Activated CD4-positive, alpha-beta T cell treated with anti-CD3 and anti-CD28 coated beads for 36 hours (primary cell): ENCODE measurements around the gene F7. TPM values are rescaled to one million over a fixed set of nuclear protein-coding genes. Genes with fewer than 3 reads are reported as not detected.
"Not testable (repeated sequence)": the region's sequence is repeated elsewhere in the genome, so short reads cannot be mapped to it uniquely, and the experiment has no call there.

ENCODE experiments used
- ATAC-seq: fragments of 200-7000 bp; cut with Tn5 transposase; one replicate; pipeline ENCODE4 v1.10.0; 2021; ENCODE audit warnings: mild to moderate bottlenecking, moderate library complexity
- CTCF ChIA-PET: fragments of 350-600 bp; sonication (Branson Sonifier 250); formaldehyde crosslinking; loops from one replicate; lab custom pipeline; 2021; ENCODE audit warnings: antibody characterized with exemption; lab: Charles Lee
- POLR2A ChIA-PET: fragments of 350-600 bp; sonication (Branson Sonifier 250); formaldehyde crosslinking; loops from one replicate; lab custom pipeline; 2021; ENCODE audit warnings: antibody characterized with exemption, inconsistent platforms; lab: Charles Lee
- DNase-seq: peaks from one replicate; pipeline ENCODE4 v3.0.0-alpha.2; 2020
- H3K27ac Mint-ChIP-seq: one replicate; pipeline ENCODE4 v1.8.0; 2021; ENCODE audit warnings: mixed read lengths
- H3K27me3 Mint-ChIP-seq: one replicate; pipeline ENCODE4 v1.8.0; 2021; ENCODE audit warnings: mixed read lengths
- H3K36me3 Mint-ChIP-seq: one replicate; pipeline ENCODE4 v1.8.0; 2021; ENCODE audit warnings: low read depth, mixed read lengths
- H3K4me1 Mint-ChIP-seq: one replicate; pipeline ENCODE4 v1.8.0; 2021; ENCODE audit warnings: mixed read lengths
- H3K4me3 Mint-ChIP-seq: one replicate; pipeline ENCODE4 v1.8.0; 2021; ENCODE audit warnings: mild to moderate bottlenecking, moderate library complexity, mixed read lengths
- H3K9me3 Mint-ChIP-seq: one replicate; pipeline ENCODE4 v1.8.0; 2021; ENCODE audit warnings: low read depth, mixed read lengths
- intact Hi-C, 2 experiments: fragments of 100-400 bp; cut with DNase I in 1 of 2; cut with micrococcal nuclease in 1 of 2; formaldehyde crosslinking; loops; one replicate each; pipeline versions ENCODE4 v1.14.2 to v1.15.1; 2022 to 2024; cut with DNase I, micrococcal nuclease
- total RNA-seq, 2 experiments: library from RNA; stranded (reverse); gene quantifications; one replicate each; pipeline ENCODE4 v1.2.3, GENCODE V29; 2021

The F7 gene
- total RNA-seq, 2 experiments from 2014 or later, result 0.11 to 0.12 TPM

GRCh38 chr13:113157206-113157928, 51.8 kb downstream of the F7 start:
- ATAC-seq, result no peak
- ChIA-PET CTCF (interaction anchor here (1.1 to 1.5 kb wide), 2 partner anchors 10 to 17 kb away, joined by 3 to 5 read pairs; no protein-coding TSS in a partner anchor), POLR2A (no interaction called here)
- intact Hi-C loops, result no loop called here
- H3K4me3 Mint-ChIP-seq, result no peak overlapping the region
- H3K27ac Mint-ChIP-seq, result no peak overlapping the region
- H3K4me1 Mint-ChIP-seq, result peaks cover 18% of the 10 kb centered on the region
- DNase-seq, result no peak
- H3K9me3 Mint-ChIP-seq, result peaks cover 7% of the 10 kb centered on the region
- peaks cover 2% of the 10 kb centered on the region for H3K36me3 Mint-ChIP-seq
- H3K27me3 Mint-ChIP-seq, result peaks cover 6% of the 10 kb centered on the region

GRCh38 chr13:113157929-113158747, 52.5 kb downstream of the F7 start, which contains the start of gene PROZ:
Gene PROZ (plus strand): TSS chr13:113158648. CDS start chr13:113158661, 13 bp downstream.
- no peak within 1 kb of the TSS for H3K27ac Mint-ChIP-seq

GRCh38 chr13:113158946-113159345, 53.4 kb downstream of the F7 start:
- no peak for ATAC-seq
- intact Hi-C loops, result no loop called here
- POLR2A ChIA-PET, result no interaction called here
- H3K9me3 Mint-ChIP-seq, result peaks cover 7% of the 10 kb centered on the region
- no peak overlapping the region for H3K27ac Mint-ChIP-seq
- CTCF ChIA-PET, result no interaction called here
- H3K27me3 Mint-ChIP-seq, result no peaks in the 10 kb centered on the region
- no peaks in the 10 kb centered on the region for H3K36me3 Mint-ChIP-seq
- no peak overlapping the region for H3K4me3 Mint-ChIP-seq
- H3K4me1 Mint-ChIP-seq, result peaks cover 8% of the 10 kb centered on the region
- DNase-seq, result no peak

More at GRCh38 chr13:113157929-113158747, 52.5 kb downstream of the F7 start, which contains the start of gene PROZ:
- H3K27me3 Mint-ChIP-seq, result no peaks in the 10 kb centered on the region
- H3K36me3 Mint-ChIP-seq, result no peaks in the 10 kb centered on the region
- DNase-seq (no peak), ATAC-seq (no peak)
- peaks cover 7% of the 10 kb centered on the region for H3K9me3 Mint-ChIP-seq
- ChIA-PET CTCF (no interaction called here), POLR2A (no interaction called here)
- H3K4me1 Mint-ChIP-seq, result peaks cover 12% of the 10 kb centered on the region
- no peak within 1 kb of the TSS for H3K4me3 Mint-ChIP-seq
- intact Hi-C loops, result no loop called here

- H3K4me1 Mint-ChIP-seq, result peaks cover 8% of the 10 kb centered on the region
- ChIA-PET CTCF (interaction anchor here (0.6 kb wide), 1 partner anchor 297 kb away, joined by 3 read pairs; no protein-coding TSS in a partner anchor), POLR2A (no interaction called here)
- H3K27me3 Mint-ChIP-seq, result no peaks in the 10 kb centered on the region
- H3K9me3 Mint-ChIP-seq, result peaks cover 7% of the 10 kb centered on the region
- H3K27ac Mint-ChIP-seq, result no peak overlapping the region
- DNase-seq (no peak), ATAC-seq (no peak)
- H3K36me3 Mint-ChIP-seq, result no peaks in the 10 kb centered on the region
- intact Hi-C loops, result no loop called here
- no peak overlapping the region for H3K4me3 Mint-ChIP-seq
Observed at GRCh38 chr13:113159701-113160100, 54.1 kb downstream of the F7 start.

GRCh38 chr13:113160983-113161382, 55.4 kb downstream of the F7 start:
- H3K36me3 Mint-ChIP-seq, result no peaks in the 10 kb centered on the region
- CTCF ChIA-PET, result interaction anchor here (0.6 kb wide), 1 partner anchor 69 kb away, joined by 3 read pairs; no protein-coding TSS in a partner anchor
- no peak for DNase-seq
- POLR2A ChIA-PET, result no interaction called here
- ATAC-seq, result no peak
- intact Hi-C loops, result no loop called here
- H3K27ac Mint-ChIP-seq, result peak overlapping the region; percentile 26
- peak overlapping the region; percentile 20 for H3K4me3 Mint-ChIP-seq
- H3K4me1 Mint-ChIP-seq, result peaks cover 12% of the 10 kb centered on the region
- no peaks in the 10 kb centered on the region for H3K9me3 Mint-ChIP-seq
- H3K27me3 Mint-ChIP-seq, result no peaks in the 10 kb centered on the region

- no peak for ATAC-seq
Observed at GRCh38 chr13:113161433-113161832, 55.8 kb downstream of the F7 start.

GRCh38 chr13:113161975-113162374, 56.4 kb downstream of the F7 start:
- CTCF ChIA-PET, ATAC-seq, H3K27me3 Mint-ChIP-seq, H3K27ac Mint-ChIP-seq, DNase-seq, POLR2A ChIA-PET, H3K9me3 Mint-ChIP-seq, H3K36me3 Mint-ChIP-seq, intact Hi-C loops, H3K4me3 Mint-ChIP-seq: not testable (repeated sequence)
- peaks cover 20% of the 10 kb centered on the region for H3K4me1 Mint-ChIP-seq

More at GRCh38 chr13:113161433-113161832, 55.8 kb downstream of the F7 start:
- H3K4me1 Mint-ChIP-seq, result peaks cover 17% of the 10 kb centered on the region
- no peaks in the 10 kb centered on the region for H3K36me3 Mint-ChIP-seq
- peak overlapping the region; percentile 26 for H3K27ac Mint-ChIP-seq
- no peaks in the 10 kb centered on the region for H3K9me3 Mint-ChIP-seq
- H3K4me3 Mint-ChIP-seq, result peak overlapping the region; percentile 20
- intact Hi-C loops, result no loop called here
- DNase-seq, result no peak
- ChIA-PET POLR2A (no interaction called here), CTCF (interaction anchor here (0.6 kb wide), 1 partner anchor 69 kb away, joined by 3 read pairs; no protein-coding TSS in a partner anchor)
- no peaks in the 10 kb centered on the region for H3K27me3 Mint-ChIP-seq

GRCh38 chr13:113162783-113163685, 57.4 kb downstream of the F7 start:
- Mint-ChIP-seq H3K4me1 (peaks cover 21% of the 10 kb centered on the region), H3K9me3 (no peaks in the 10 kb centered on the region), H3K27me3 (no peaks in the 10 kb centered on the region), H3K36me3 (peaks cover 9% of the 10 kb centered on the region), H3K4me3 (no peak overlapping the region), H3K27ac (no peak overlapping the region)
- ChIA-PET POLR2A (no interaction called here), CTCF (interaction anchor here (1.0 kb wide), 1 partner anchor 13 kb away, joined by 3 read pairs; no protein-coding TSS in a partner anchor)
- DNase-seq, result peak; percentile 45
- intact Hi-C loops, result no loop called here
- ATAC-seq, result peak; percentile 34

GRCh38 chr13:113164492-113164891, 58.9 kb downstream of the F7 start:
- ChIA-PET CTCF (interaction anchor here (0.9 to 1.0 kb wide), 2 partner anchors 8 to 11 kb away, joined by 3 read pairs; no protein-coding TSS in a partner anchor), POLR2A (no interaction called here)
- Mint-ChIP-seq H3K9me3 (peaks cover 2% of the 10 kb centered on the region), H3K4me3 (no peak overlapping the region), H3K4me1 (peaks cover 21% of the 10 kb centered on the region), H3K27me3 (no peaks in the 10 kb centered on the region), H3K27ac (no peak overlapping the region), H3K36me3 (peaks cover 21% of the 10 kb centered on the region)
- intact Hi-C loops, result no loop called here
- no peak for DNase-seq
- no peak for ATAC-seq

- ATAC-seq, result peak; percentile 57
- CTCF ChIA-PET, result interaction anchor here (1.2 kb wide), 1 partner anchor 17 kb away, joined by 3 read pairs; no protein-coding TSS in a partner anchor
Observed at GRCh38 chr13:113166266-113166665, 60.7 kb downstream of the F7 start.

More at GRCh38 chr13:113166266-113166665, 60.7 kb downstream of the F7 start:
- Mint-ChIP-seq H3K9me3 (peaks cover 2% of the 10 kb centered on the region), H3K36me3 (peaks cover 28% of the 10 kb centered on the region), H3K4me1 (peaks cover 21% of the 10 kb centered on the region), H3K4me3 (no peak overlapping the region), H3K27me3 (no peaks in the 10 kb centered on the region), H3K27ac (no peak overlapping the region)
- DNase-seq, result peak; percentile 30
- intact Hi-C loops, result no loop called here
- POLR2A ChIA-PET, result no interaction called here
